Activated CD4-positive, alpha-beta T cell treated with anti-CD3 and anti-CD28 coated beads, Interleukin-2, amount 10 ng/mL, durations not matched to agents 24 days and 14 days (primary cell): ENCODE measurements around the gene FAAP20. TPM values are rescaled to one million over a fixed set of nuclear protein-coding genes. Genes with fewer than 3 reads are reported as not detected.

Experiments used
- DNase-seq: peaks from one replicate; pipeline ENCODE4 v3.0.0; 2022
- H3K27ac Mint-ChIP-seq: one replicate; pipeline ENCODE4 v1.8.0; 2022; ENCODE audit warnings: mild to moderate bottlenecking, mixed read lengths
- H3K27me3 Mint-ChIP-seq: one replicate; pipeline ENCODE4 v1.8.0; 2022; ENCODE audit warnings: mixed read lengths
- H3K36me3 Mint-ChIP-seq: one replicate; pipeline ENCODE4 v1.8.0; 2022; ENCODE audit warnings: low read depth, mild to moderate bottlenecking, mixed read lengths
- H3K4me1 Mint-ChIP-seq: one replicate; pipeline ENCODE4 v1.8.0; 2021; ENCODE audit warnings: mixed read lengths
- H3K4me3 Mint-ChIP-seq: one replicate; pipeline ENCODE4 v1.8.0; 2022; ENCODE audit warnings: mild to moderate bottlenecking, moderate library complexity, mixed read lengths
- H3K9me3 Mint-ChIP-seq: one replicate; pipeline ENCODE4 v1.8.0; 2021; ENCODE audit warnings: mixed read lengths
- intact Hi-C: fragments of 100-400 bp; cut with micrococcal nuclease; formaldehyde crosslinking; loops from one replicate; pipeline ENCODE4 v1.15.1; 2023
- total RNA-seq: library from RNA; stranded (reverse); gene quantifications from 2 replicates; pipeline ENCODE4 v1.2.3, GENCODE V29; 2022

The FAAP20 gene
- total RNA-seq, 1 donor from 2014 or later, result 60.3 TPM

- Mint-ChIP-seq H3K27ac (no peak overlapping the region), H3K4me3 (no peak overlapping the region), H3K4me1 (peaks cover 4% of the 10 kb centered on the region), H3K36me3 (no peaks in the 10 kb centered on the region), H3K27me3 (peaks cover 2% of the 10 kb centered on the region), H3K9me3 (no peaks in the 10 kb centered on the region)
- intact Hi-C loops, result no loop called here
- DNase-seq, result no peak
Observed at GRCh38 chr1:2210084-2210653, 15.6 kb upstream of the FAAP20 start.

- no peak for DNase-seq
- Mint-ChIP-seq H3K9me3 (no peaks in the 10 kb centered on the region), H3K4me1 (peaks cover 4% of the 10 kb centered on the region), H3K36me3 (no peaks in the 10 kb centered on the region), H3K4me3 (no peak overlapping the region), H3K27me3 (peaks cover 2% of the 10 kb centered on the region), H3K27ac (no peak overlapping the region)
- intact Hi-C loops, result no loop called here
Observed at GRCh38 chr1:2209400-2210083, 15.0 kb upstream of the FAAP20 start.

GRCh38 chr1:2208309-2209239, 14.0 kb upstream of the FAAP20 start:
- Mint-ChIP-seq H3K27me3 (peaks cover 2% of the 10 kb centered on the region), H3K9me3 (no peaks in the 10 kb centered on the region), H3K27ac (no peak overlapping the region), H3K4me1 (peaks cover 4% of the 10 kb centered on the region), H3K36me3 (no peaks in the 10 kb centered on the region), H3K4me3 (no peak overlapping the region)
- intact Hi-C loops, result no loop called here
- DNase-seq, result no peak

- H3K36me3 Mint-ChIP-seq, result no peaks in the 10 kb centered on the region
- DNase-seq, result no peak
Observed at GRCh38 chr1:2206813-2207487, 12.4 kb upstream of the FAAP20 start.

GRCh38 chr1:2205191-2205952, 10.8 kb upstream of the FAAP20 start:
- intact Hi-C loops, result loop anchor here (1.0 to 2.0 kb wide), 2 partner anchors 21 to 286 kb away; partner anchors contain the start of gene TMEM52
- no peaks in the 10 kb centered on the region for H3K36me3 Mint-ChIP-seq

More at GRCh38 chr1:2206813-2207487, 12.4 kb upstream of the FAAP20 start:
- intact Hi-C loops, result no loop called here
- H3K27me3 Mint-ChIP-seq, result peaks cover 2% of the 10 kb centered on the region
- H3K27ac Mint-ChIP-seq, result peak overlapping the region; percentile 45
- H3K4me1 Mint-ChIP-seq, result peaks cover 2% of the 10 kb centered on the region
- H3K9me3 Mint-ChIP-seq, result no peaks in the 10 kb centered on the region
- H3K4me3 Mint-ChIP-seq, result no peak overlapping the region

GRCh38 chr1:2204415-2205190, 10.0 kb upstream of the FAAP20 start:
- Mint-ChIP-seq H3K9me3 (no peaks in the 10 kb centered on the region), H3K27ac (no peak overlapping the region), H3K4me1 (peaks cover 8% of the 10 kb centered on the region), H3K27me3 (peaks cover 2% of the 10 kb centered on the region), H3K36me3 (no peaks in the 10 kb centered on the region), H3K4me3 (peak overlapping the region; percentile 59)
- intact Hi-C loops, result loop anchor here (1.0 to 2.0 kb wide), 3 partner anchors 9 to 285 kb away; partner anchors contain the start of gene TMEM52
- DNase-seq, result peak; percentile 87

More at GRCh38 chr1:2205191-2205952, 10.8 kb upstream of the FAAP20 start:
- no peaks in the 10 kb centered on the region for H3K9me3 Mint-ChIP-seq
- H3K27ac Mint-ChIP-seq, result peak overlapping the region; percentile 62
- peak overlapping the region; percentile 65 for H3K4me3 Mint-ChIP-seq
- DNase-seq, result peak; percentile 96
- peaks cover 2% of the 10 kb centered on the region for H3K27me3 Mint-ChIP-seq
- peaks cover 2% of the 10 kb centered on the region for H3K4me1 Mint-ChIP-seq

GRCh38 chr1:2203671-2204414, 9.3 kb upstream of the FAAP20 start:
- Mint-ChIP-seq H3K4me3 (no peak overlapping the region), H3K9me3 (no peaks in the 10 kb centered on the region), H3K36me3 (no peaks in the 10 kb centered on the region), H3K27ac (no peak overlapping the region), H3K27me3 (no peaks in the 10 kb centered on the region), H3K4me1 (peaks cover 13% of the 10 kb centered on the region)
- DNase-seq, result no peak
- intact Hi-C loops, result loop anchor here (1.0 to 2.0 kb wide), 2 partner anchors 9 to 23 kb away; no protein-coding TSS in a partner anchor

- Mint-ChIP-seq H3K27ac (no peak overlapping the region), H3K4me1 (peaks cover 13% of the 10 kb centered on the region), H3K36me3 (no peaks in the 10 kb centered on the region), H3K9me3 (no peaks in the 10 kb centered on the region), H3K4me3 (no peak overlapping the region), H3K27me3 (no peaks in the 10 kb centered on the region)
- intact Hi-C loops, result no loop called here
- no peak for DNase-seq
Observed at GRCh38 chr1:2202843-2203601, 8.4 kb upstream of the FAAP20 start.

- no peaks in the 10 kb centered on the region for H3K9me3 Mint-ChIP-seq
- DNase-seq, result no peak
- intact Hi-C loops, result no loop called here
- H3K27ac Mint-ChIP-seq, result no peak overlapping the region
- no peaks in the 10 kb centered on the region for H3K27me3 Mint-ChIP-seq
- H3K4me1 Mint-ChIP-seq, result peaks cover 13% of the 10 kb centered on the region
- H3K4me3 Mint-ChIP-seq, result no peak overlapping the region
- H3K36me3 Mint-ChIP-seq, result no peaks in the 10 kb centered on the region
Observed at GRCh38 chr1:2202008-2202575, 7.5 kb upstream of the FAAP20 start.

- Mint-ChIP-seq H3K4me3 (no peak overlapping the region), H3K27me3 (no peaks in the 10 kb centered on the region), H3K9me3 (no peaks in the 10 kb centered on the region), H3K27ac (no peak overlapping the region), H3K36me3 (no peaks in the 10 kb centered on the region), H3K4me1 (peaks cover 13% of the 10 kb centered on the region)
- intact Hi-C loops, result no loop called here
- no peak for DNase-seq
Observed at GRCh38 chr1:2201062-2201461, 6.5 kb upstream of the FAAP20 start.

- Mint-ChIP-seq H3K27me3 (no peaks in the 10 kb centered on the region), H3K9me3 (no peaks in the 10 kb centered on the region), H3K4me3 (peak overlapping the region; percentile 96), H3K4me1 (peaks cover 11% of the 10 kb centered on the region), H3K36me3 (no peaks in the 10 kb centered on the region), H3K27ac (no peak overlapping the region)
- intact Hi-C loops, result no loop called here
- DNase-seq, result no peak
Observed at GRCh38 chr1:2200308-2200943, 5.9 kb upstream of the FAAP20 start.
